GM12875 (cell line): Measurements from ENCODE around the gene TMEM192.

Experiments
- H3K4me3 ChIP-seq: one replicate; pipeline ENCODE4 v1.5.1; 2011; ENCODE audit warnings: low read depth, low read length, control low read depth
- TF ChIP-seq, protein P1 (sequence below): IDR thresholded peaks from 2 replicates; pipeline ENCODE4 v1.5.1; 2011; ENCODE audit warnings: low read depth, mild to moderate bottlenecking, control low read depth, inconsistent platforms, low read length, moderate library complexity, borderline replicate concordance; ENCODE audit not compliant: insufficient read depth

TMEM192 gene

DNA sequence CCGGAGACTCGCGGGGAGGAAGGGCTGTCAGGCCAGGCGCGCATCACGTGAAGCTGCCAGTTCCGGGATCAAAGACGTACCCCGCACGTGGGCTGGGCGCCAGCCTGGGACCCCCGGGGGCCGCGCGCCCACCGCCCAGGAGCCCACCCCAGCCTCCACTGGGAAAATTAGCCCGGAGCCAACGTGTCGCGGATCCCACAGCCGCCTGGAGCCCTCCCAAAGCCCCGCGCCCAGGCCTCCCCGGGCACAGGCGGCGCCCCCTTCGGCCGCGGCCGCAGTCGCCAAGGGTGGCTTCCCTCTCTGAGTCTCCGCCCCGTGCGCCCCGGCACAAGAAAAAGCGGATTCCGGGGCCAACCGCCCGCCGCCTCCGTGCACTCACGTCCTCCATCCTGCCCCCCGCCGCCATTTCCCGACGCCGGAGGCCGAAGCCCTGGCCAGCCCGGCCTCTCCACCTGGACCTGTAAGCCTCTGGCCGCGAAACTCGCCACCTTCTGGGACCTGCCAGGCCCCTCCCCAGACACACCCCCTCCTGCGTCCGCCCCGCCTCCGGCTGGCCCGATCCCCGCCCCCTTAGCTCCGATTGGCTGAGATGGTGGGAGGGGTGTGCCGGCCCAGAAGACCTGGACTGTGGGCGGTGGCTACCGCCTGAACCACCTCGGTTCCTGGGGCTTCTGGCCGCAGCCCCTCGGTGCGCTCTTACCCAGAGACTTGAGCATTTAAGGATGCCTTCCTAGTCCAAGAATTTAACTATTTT, at the start of gene TMEM192:
TSS of gene TMEM192 (minus strand) at position 493 of the 754 bp plus-strand sequence. CDS start at position 406, 87 bp downstream.
- H3K4me3 ChIP-seq: peak within 1 kb of the TSS; percentile 91
- TF ChIP-seq, protein P1, sequence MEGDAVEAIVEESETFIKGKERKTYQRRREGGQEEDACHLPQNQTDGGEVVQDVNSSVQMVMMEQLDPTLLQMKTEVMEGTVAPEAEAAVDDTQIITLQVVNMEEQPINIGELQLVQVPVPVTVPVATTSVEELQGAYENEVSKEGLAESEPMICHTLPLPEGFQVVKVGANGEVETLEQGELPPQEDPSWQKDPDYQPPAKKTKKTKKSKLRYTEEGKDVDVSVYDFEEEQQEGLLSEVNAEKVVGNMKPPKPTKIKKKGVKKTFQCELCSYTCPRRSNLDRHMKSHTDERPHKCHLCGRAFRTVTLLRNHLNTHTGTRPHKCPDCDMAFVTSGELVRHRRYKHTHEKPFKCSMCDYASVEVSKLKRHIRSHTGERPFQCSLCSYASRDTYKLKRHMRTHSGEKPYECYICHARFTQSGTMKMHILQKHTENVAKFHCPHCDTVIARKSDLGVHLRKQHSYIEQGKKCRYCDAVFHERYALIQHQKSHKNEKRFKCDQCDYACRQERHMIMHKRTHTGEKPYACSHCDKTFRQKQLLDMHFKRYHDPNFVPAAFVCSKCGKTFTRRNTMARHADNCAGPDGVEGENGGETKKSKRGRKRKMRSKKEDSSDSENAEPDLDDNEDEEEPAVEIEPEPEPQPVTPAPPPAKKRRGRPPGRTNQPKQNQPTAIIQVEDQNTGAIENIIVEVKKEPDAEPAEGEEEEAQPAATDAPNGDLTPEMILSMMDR: peak; percentile 44

DNA sequence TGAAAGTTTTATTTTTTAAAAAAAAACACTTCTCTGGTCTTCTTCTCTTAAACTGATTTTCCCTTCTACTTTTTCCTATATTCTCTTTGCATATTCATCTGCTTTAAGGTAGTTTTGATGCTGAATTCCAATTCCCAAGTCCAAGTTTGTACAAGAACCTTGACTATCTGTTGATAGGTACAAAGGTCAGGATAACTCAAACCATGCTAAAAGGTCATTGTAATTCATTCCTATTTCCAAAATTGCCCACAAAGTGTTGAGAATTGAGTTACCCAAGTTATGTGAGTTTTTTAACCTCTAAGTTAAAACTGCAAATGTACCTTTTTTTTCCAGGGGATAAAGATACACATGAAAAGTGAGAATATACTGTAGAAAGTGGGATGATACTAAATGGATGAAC, 46.1 kb upstream of the TMEM192 start:
- TF ChIP-seq, protein P1: no peak

DNA sequence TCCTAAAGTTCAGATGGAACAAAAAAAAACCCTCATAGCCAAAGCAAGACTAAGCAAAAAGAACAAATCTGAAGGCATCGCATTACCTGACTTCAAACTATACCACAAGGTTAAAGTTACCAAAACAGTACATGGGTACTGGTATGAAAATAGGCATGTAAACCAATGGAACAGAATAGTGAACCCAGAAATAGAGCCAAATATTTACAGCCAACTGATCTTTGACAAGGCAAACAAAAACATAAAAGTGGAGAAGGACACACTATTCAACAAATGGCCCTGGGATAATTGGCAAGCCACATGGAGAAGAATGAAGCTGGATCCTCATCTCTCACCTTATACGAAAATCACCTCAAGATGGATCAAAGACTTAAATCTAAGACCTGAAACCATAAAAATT, 44.2 kb upstream of the TMEM192 start:
- H3K4me3 ChIP-seq: no peak overlapping the region
- TF ChIP-seq, protein P1: no peak

More for the DNA sequence above, 46.1 kb upstream of the TMEM192 start:
- no peak overlapping the region for H3K4me3 ChIP-seq

DNA sequence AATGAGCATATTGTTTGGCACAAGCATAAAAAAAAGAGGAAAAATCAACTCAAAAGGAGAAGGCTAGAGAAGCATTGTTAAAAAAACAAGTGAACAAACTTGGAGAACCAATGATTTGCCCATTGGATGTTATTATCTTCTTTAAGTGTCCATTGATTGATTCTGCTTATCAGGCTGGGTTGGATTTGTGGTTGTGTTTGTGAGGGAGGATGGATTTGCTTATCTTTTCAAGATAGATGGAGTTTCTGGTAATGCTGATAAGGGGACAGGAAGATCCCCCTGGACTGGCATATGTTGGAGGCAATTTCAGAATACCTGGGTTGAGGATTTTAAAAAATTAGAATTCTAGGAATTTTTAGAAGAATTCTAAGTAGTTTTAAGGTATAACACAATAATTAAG, 41.8 kb upstream of the TMEM192 start:
- TF ChIP-seq, protein P1: no peak
- H3K4me3 ChIP-seq: no peak overlapping the region

DNA sequence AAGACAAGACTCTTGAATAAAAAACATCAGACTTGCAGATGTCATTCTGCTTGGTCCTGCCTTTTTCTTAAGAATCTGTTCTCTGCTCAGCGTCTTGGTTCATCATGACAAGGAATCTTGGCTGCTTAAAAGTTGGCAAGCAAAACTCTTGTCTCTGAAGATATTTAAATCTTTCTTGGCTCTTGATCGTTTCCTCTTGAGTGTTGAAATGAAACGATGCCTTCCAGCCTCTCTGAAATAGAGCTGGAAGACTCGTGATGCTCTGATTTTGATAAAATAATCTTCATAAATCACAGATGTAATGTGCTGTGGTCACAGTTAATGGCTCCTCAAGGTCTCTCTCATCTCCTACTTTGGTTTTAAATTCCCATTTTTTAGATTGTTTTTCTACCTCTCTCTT, 39.9 kb upstream of the TMEM192 start:
- TF ChIP-seq, protein P1: no peak
- H3K4me3 ChIP-seq: no peak overlapping the region

DNA sequence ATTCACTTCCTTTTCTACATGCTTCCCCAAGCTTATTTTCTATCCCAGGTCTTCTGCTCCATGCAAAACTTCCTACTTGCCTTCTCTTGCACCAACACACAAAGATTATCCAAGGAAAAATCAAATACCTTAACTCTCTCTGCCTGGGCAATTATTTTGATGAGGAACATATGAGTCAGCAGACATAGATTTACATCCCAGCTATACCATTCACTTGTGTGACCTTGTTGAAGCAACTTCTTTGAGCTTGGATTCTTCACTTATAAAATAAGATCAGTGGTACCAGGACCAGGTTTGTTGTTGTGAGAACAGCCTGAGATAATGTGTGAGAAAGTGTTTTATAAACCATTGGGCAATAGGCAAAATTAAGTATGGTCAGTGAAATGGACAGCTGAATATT, 39.1 kb upstream of the TMEM192 start:
- TF ChIP-seq, protein P1: no peak
- H3K4me3 ChIP-seq: no peak overlapping the region

DNA sequence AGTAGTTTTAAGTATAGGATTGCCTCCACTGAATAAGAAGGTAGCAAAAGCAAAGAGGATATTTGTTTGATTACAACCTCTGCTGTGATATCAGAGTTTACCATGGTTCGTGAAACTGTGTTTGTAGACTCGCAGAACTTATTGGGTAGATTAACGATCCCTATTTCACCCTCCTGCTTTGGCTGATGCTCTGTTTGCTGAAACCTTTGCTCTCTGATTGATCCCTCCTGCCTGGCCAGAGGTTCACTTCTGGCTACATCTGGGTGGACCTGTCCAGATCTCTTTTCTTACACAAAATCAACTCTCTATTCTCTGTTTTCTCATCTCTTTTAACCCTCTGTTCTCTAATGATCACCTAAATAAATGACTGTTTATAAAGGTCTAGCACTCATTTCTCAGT, 37.9 kb upstream of the TMEM192 start:
- H3K4me3 ChIP-seq: no peak overlapping the region

More for the DNA sequence above, 37.9 kb upstream of the TMEM192 start:
- TF ChIP-seq, protein P1: no peak
